GM23338 (cell line): ENCODE results near the gene AEBP2. TPM values are rescaled to one million over a fixed set of nuclear protein-coding genes. Genes with fewer than 3 reads are reported as not detected.

ENCODE experiments used
- ATAC-seq: fragments of 200-7000 bp; cut with Tn5 transposase; 3 replicates; pipeline ENCODE4 v1.9.1; 2020
- DNase-seq: peaks from one replicate; pipeline ENCODE4 v3.0.0-alpha.2; 2015; ENCODE audit warnings: low spot score
- H2AFZ ChIP-seq: fragments of 200-600 bp; sonication (generic); 2 replicates; pipeline ENCODE4 v1.8.0; 2016; ENCODE audit warnings: antibody characterized with exemption, mild to moderate bottlenecking, moderate library complexity
- H3F3A ChIP-seq: fragments of 200-600 bp; sonication (generic); replicated peaks from 2 replicates; pipeline ENCODE4 v1.8.0; 2017; ENCODE audit warnings: antibody characterized with exemption, mixed run types, low read depth
- H3K27ac ChIP-seq: fragments of 200-600 bp; sonication (generic); 2 replicates; pipeline ENCODE4 v1.6.1; 2016; ENCODE audit warnings: low read depth
- H3K27me3 ChIP-seq: fragments of 200-600 bp; sonication (generic); 2 replicates; pipeline ENCODE4 v1.8.0; 2016; ENCODE audit warnings: mild to moderate bottlenecking, mixed run types, moderate library complexity; ENCODE audit not compliant: insufficient read depth
- H3K36me3 ChIP-seq: fragments of 200-600 bp; sonication (generic); 2 replicates; pipeline ENCODE4 v1.8.0; 2016; ENCODE audit warnings: mild to moderate bottlenecking; ENCODE audit not compliant: insufficient read depth
- H3K4me1 ChIP-seq: fragments of 200-600 bp; sonication (generic); 2 replicates; pipeline ENCODE4 v1.8.0; 2016; ENCODE audit warnings: mild to moderate bottlenecking, moderate library complexity; ENCODE audit not compliant: insufficient read depth
- H3K4me2 ChIP-seq: fragments of 200-600 bp; sonication (generic); 2 replicates; pipeline ENCODE4 v1.7.1; 2017; ENCODE audit warnings: mixed run types
- H3K4me3 ChIP-seq: fragments of 200-600 bp; sonication (generic); 2 replicates; pipeline ENCODE4 v1.6.1; 2016; ENCODE audit warnings: mixed run types
- H3K79me2 ChIP-seq: fragments of 200-600 bp; sonication (generic); replicated peaks from 2 replicates; pipeline ENCODE4 v1.8.0; 2017; ENCODE audit warnings: mild to moderate bottlenecking; ENCODE audit not compliant: insufficient read depth
- H3K9me2 ChIP-seq: fragments of 200-600 bp; sonication (generic); 2 replicates; pipeline ENCODE4 v1.8.0; 2017; ENCODE audit not compliant: insufficient read depth
- H4K20me1 ChIP-seq: fragments of 200-600 bp; sonication (generic); replicated peaks from 2 replicates; pipeline ENCODE4 v1.8.0; 2017; ENCODE audit warnings: mild to moderate bottlenecking; ENCODE audit not compliant: insufficient read depth
- H3K27ac Mint-ChIP-seq: 2 replicates; pipeline ENCODE4 v1.8.0; 2020; ENCODE audit warnings: inconsistent platforms, mild to moderate bottlenecking, moderate library complexity, mixed read lengths
- H3K27me3 Mint-ChIP-seq: 3 replicates; pipeline ENCODE4 v1.8.0; 2022; ENCODE audit warnings: low read depth, mild to moderate bottlenecking, moderate library complexity, mixed read lengths, inconsistent platforms; ENCODE audit not compliant: insufficient read depth, poor library complexity
- H3K36me3 Mint-ChIP-seq: 3 replicates; pipeline ENCODE4 v1.8.0; 2021; ENCODE audit warnings: low read depth, mild to moderate bottlenecking, inconsistent platforms, moderate library complexity, mixed read lengths
- H3K4me1 Mint-ChIP-seq: 3 replicates; pipeline ENCODE4 v1.8.0; 2020; ENCODE audit warnings: mild to moderate bottlenecking, inconsistent platforms, mixed read lengths
- H3K4me3 Mint-ChIP-seq: 3 replicates; pipeline ENCODE4 v1.8.0; 2021; ENCODE audit warnings: moderate library complexity, mild to moderate bottlenecking, inconsistent platforms, mixed read lengths
- H3K9me3 Mint-ChIP-seq: 3 replicates; pipeline ENCODE4 v1.8.0; 2020; ENCODE audit warnings: moderate library complexity, mild to moderate bottlenecking, inconsistent platforms, mixed read lengths
- CREB1 ChIP-seq: fragments of 250-450 bp; sonication (Bioruptor Pico); IDR thresholded peaks from 2 replicates; pipeline ENCODE4 v1.5.0; 2020; ENCODE audit warnings: low read depth, mild to moderate bottlenecking, moderate library complexity
- CTCF ChIP-seq, 2 experiments: fragments of 200-600 bp in 1 of 2; sonication (generic) in 1 of 2; conservative IDR thresholded peaks; 2 replicates each; pipeline versions ENCODE4 v1.5.1 to v1.6.1; 2016 to 2017; ENCODE audit warnings: antibody characterized with exemption in 2 of 2, low read depth in 2 of 2, mild to moderate bottlenecking in 2 of 2, moderate library complexity in 1 of 2
- EZH2 ChIP-seq: fragments of 200-600 bp; sonication (generic); IDR thresholded peaks from one replicate; pipeline ENCODE4 v1.8.0; 2017; ENCODE audit warnings: antibody characterized with exemption, mild to moderate bottlenecking, low read depth; ENCODE audit not compliant: unreplicated experiment
- EZH2phosphoT487 ChIP-seq: fragments of 200-600 bp; sonication (generic); IDR thresholded peaks from one replicate; pipeline ENCODE4 v1.8.1; 2018; ENCODE audit warnings: antibody characterized with exemption; ENCODE audit not compliant: unreplicated experiment
- JUNB ChIP-seq: IDR thresholded peaks from one replicate; pipeline ENCODE4 v1.6.1; 2016; ENCODE audit warnings: antibody characterized with exemption; ENCODE audit not compliant: unreplicated experiment
- NANOG ChIP-seq: IDR thresholded peaks from 2 replicates; pipeline ENCODE4 v1.6.1; 2016; ENCODE audit warnings: antibody characterized with exemption, borderline replicate concordance
- STAT1 ChIP-seq: IDR thresholded peaks from one replicate; pipeline ENCODE4 v1.6.1; 2016; ENCODE audit warnings: antibody characterized with exemption; ENCODE audit not compliant: unreplicated experiment
- ZNF114 ChIP-seq: fragments of 250-450 bp; sonication (Bioruptor Pico); IDR thresholded peaks from 2 replicates; pipeline ENCODE4 v1.5.0; 2020; ENCODE audit warnings: mild to moderate bottlenecking, moderate library complexity
- ZNF331 ChIP-seq: fragments of 250-450 bp; sonication (Bioruptor Pico); IDR thresholded peaks from 2 replicates; pipeline ENCODE4 v1.5.0; 2020; ENCODE audit warnings: low read depth, mild to moderate bottlenecking, moderate library complexity
- polyA plus RNA-seq: library from polyadenylated mRNA; unstranded; fragments of >200 nt; fragmentation: Nextera tagmentation; extraction: Ambion mirVana; gene quantifications from 2 replicates; pipeline ENCODE4 v1.2.1, GENCODE V29; 2016
- total RNA-seq: library from RNA; depleted of rRNA; stranded (reverse); fragments of >200 nt; shearing (Covaris generic); gene quantifications from 2 replicates; pipeline ENCODE4 v1.2.3, GENCODE V29; 2014
- TF ChIP-seq, protein P1 (sequence below): fragments of 250-450 bp; sonication (Bioruptor Pico); IDR thresholded peaks from 2 replicates; pipeline ENCODE4 v1.5.0; 2020; ENCODE audit warnings: mild to moderate bottlenecking, moderate library complexity
- TF ChIP-seq, protein P2 (sequence below): IDR thresholded peaks from 2 replicates; pipeline ENCODE4 v1.6.1; 2016; ENCODE audit warnings: antibody characterized with exemption
- TF ChIP-seq, protein P3 (sequence below): IDR thresholded peaks from one replicate; pipeline ENCODE4 v1.6.1; 2018; ENCODE audit warnings: antibody characterized with exemption; ENCODE audit not compliant: unreplicated experiment

The AEBP2 gene
- total and polyA plus RNA-seq, 2 experiments from 2014 or later: 39.3 to 48.1 TPM

DNA sequence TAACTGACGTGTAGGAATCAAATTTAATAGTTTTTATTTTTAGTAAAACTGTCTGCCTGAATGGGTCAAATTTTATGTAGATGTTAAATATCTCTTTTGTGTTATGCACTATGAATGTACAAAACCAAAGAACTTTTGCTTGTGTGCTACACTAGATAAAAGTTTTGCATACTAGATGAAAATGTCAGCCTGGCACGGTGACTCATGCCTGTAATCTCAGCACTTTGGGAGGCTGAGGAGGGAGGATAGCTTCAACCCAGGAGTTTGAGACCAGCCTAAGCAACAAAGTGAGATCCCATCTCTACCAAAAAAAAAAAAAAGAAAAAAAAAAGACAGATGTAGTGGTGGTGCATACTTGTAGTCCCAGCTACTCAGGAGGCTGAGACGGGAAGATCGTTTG lies 11.1 kb downstream of the AEBP2 start:
- Mint-ChIP-seq H3K4me1 (peaks cover 61% of the 10 kb centered on the region), H3K36me3 (peaks cover 34% of the 10 kb centered on the region), H3K27me3 (peaks cover 2% of the 10 kb centered on the region), H3K9me3 (no peaks in the 10 kb centered on the region; the same call in 2 of the 3 replicates), H3K4me3 (no peak overlapping the region), H3K27ac (no peak overlapping the region)
- peaks cover 90% of the 10 kb centered on the region for H4K20me1 ChIP-seq
- H3K27ac ChIP-seq: no peak overlapping the region
- H3K4me1 ChIP-seq: peaks cover 39% of the 10 kb centered on the region
- no peaks in the 10 kb centered on the region for H3K27me3 ChIP-seq
- DNase-seq: no peak
- no peak overlapping the region for H3K4me3 ChIP-seq
- ATAC-seq: no peak
- no peaks in the 10 kb centered on the region for H3K9me2 ChIP-seq
- H3K79me2 ChIP-seq: peaks cover 100% of the 10 kb centered on the region
- TF ChIP-seq ZNF331 (no peak), STAT1 (no peak), NANOG (no peak), JUNB (no peak), CREB1 (CRISPR knock-in tag) (no peak), EZH2phosphoT487 (no peak), EZH2 (no peak), ZNF114 (no peak), CTCF (conservative IDR thresholded peaks at IDR 0.05; ENCODE audit: low read depth in 2 of 2) (no peak)
- TF ChIP-seq, protein P1, sequence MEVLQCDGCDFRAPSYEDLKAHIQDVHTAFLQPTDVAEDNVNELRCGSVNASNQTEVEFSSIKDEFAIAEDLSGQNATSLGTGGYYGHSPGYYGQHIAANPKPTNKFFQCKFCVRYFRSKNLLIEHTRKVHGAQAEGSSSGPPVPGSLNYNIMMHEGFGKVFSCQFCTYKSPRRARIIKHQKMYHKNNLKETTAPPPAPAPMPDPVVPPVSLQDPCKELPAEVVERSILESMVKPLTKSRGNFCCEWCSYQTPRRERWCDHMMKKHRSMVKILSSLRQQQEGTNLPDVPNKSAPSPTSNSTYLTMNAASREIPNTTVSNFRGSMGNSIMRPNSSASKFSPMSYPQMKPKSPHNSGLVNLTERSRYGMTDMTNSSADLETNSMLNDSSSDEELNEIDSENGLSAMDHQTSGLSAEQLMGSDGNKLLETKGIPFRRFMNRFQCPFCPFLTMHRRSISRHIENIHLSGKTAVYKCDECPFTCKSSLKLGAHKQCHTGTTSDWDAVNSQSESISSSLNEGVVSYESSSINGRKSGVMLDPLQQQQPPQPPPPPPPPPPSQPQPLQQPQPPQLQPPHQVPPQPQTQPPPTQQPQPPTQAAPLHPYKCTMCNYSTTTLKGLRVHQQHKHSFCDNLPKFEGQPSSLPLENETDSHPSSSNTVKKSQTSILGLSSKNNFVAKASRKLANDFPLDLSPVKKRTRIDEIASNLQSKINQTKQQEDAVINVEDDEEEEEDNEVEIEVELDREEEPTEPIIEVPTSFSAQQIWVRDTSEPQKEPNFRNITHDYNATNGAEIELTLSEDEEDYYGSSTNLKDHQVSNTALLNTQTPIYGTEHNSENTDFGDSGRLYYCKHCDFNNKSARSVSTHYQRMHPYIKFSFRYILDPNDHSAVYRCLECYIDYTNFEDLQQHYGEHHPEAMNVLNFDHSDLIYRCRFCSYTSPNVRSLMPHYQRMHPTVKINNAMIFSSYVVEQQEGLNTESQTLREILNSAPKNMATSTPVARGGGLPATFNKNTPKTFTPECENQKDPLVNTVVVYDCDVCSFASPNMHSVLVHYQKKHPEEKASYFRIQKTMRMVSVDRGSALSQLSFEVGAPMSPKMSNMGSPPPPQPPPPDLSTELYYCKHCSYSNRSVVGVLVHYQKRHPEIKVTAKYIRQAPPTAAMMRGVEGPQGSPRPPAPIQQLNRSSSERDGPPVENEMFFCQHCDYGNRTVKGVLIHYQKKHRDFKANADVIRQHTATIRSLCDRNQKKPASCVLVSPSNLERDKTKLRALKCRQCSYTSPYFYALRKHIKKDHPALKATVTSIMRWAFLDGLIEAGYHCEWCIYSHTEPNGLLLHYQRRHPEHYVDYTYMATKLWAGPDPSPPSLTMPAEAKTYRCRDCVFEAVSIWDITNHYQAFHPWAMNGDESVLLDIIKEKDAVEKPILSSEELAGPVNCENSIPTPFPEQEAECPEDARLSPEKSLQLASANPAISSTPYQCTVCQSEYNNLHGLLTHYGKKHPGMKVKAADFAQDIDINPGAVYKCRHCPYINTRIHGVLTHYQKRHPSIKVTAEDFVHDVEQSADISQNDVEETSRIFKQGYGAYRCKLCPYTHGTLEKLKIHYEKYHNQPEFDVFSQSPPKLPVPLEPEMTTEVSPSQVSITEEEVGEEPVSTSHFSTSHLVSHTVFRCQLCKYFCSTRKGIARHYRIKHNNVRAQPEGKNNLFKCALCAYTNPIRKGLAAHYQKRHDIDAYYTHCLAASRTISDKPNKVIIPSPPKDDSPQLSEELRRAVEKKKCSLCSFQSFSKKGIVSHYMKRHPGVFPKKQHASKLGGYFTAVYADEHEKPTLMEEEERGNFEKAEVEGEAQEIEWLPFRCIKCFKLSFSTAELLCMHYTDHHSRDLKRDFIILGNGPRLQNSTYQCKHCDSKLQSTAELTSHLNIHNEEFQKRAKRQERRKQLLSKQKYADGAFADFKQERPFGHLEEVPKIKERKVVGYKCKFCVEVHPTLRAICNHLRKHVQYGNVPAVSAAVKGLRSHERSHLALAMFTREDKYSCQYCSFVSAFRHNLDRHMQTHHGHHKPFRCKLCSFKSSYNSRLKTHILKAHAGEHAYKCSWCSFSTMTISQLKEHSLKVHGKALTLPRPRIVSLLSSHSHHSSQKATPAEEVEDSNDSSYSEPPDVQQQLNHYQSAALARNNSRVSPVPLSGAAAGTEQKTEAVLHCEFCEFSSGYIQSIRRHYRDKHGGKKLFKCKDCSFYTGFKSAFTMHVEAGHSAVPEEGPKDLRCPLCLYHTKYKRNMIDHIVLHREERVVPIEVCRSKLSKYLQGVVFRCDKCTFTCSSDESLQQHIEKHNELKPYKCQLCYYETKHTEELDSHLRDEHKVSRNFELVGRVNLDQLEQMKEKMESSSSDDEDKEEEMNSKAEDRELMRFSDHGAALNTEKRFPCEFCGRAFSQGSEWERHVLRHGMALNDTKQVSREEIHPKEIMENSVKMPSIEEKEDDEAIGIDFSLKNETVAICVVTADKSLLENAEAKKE (CRISPR knock-in tag): no peak
- TF ChIP-seq, protein P2, sequence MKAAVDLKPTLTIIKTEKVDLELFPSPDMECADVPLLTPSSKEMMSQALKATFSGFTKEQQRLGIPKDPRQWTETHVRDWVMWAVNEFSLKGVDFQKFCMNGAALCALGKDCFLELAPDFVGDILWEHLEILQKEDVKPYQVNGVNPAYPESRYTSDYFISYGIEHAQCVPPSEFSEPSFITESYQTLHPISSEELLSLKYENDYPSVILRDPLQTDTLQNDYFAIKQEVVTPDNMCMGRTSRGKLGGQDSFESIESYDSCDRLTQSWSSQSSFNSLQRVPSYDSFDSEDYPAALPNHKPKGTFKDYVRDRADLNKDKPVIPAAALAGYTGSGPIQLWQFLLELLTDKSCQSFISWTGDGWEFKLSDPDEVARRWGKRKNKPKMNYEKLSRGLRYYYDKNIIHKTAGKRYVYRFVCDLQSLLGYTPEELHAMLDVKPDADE: no peak
- TF ChIP-seq, protein P3, sequence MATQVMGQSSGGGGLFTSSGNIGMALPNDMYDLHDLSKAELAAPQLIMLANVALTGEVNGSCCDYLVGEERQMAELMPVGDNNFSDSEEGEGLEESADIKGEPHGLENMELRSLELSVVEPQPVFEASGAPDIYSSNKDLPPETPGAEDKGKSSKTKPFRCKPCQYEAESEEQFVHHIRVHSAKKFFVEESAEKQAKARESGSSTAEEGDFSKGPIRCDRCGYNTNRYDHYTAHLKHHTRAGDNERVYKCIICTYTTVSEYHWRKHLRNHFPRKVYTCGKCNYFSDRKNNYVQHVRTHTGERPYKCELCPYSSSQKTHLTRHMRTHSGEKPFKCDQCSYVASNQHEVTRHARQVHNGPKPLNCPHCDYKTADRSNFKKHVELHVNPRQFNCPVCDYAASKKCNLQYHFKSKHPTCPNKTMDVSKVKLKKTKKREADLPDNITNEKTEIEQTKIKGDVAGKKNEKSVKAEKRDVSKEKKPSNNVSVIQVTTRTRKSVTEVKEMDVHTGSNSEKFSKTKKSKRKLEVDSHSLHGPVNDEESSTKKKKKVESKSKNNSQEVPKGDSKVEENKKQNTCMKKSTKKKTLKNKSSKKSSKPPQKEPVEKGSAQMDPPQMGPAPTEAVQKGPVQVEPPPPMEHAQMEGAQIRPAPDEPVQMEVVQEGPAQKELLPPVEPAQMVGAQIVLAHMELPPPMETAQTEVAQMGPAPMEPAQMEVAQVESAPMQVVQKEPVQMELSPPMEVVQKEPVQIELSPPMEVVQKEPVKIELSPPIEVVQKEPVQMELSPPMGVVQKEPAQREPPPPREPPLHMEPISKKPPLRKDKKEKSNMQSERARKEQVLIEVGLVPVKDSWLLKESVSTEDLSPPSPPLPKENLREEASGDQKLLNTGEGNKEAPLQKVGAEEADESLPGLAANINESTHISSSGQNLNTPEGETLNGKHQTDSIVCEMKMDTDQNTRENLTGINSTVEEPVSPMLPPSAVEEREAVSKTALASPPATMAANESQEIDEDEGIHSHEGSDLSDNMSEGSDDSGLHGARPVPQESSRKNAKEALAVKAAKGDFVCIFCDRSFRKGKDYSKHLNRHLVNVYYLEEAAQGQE: no peak
- no peak overlapping the region for H3K4me2 ChIP-seq
- no peaks in the 10 kb centered on the region for H3F3A ChIP-seq
- H2AFZ ChIP-seq: no peak overlapping the region
- no peaks in the 10 kb centered on the region for H3K36me3 ChIP-seq
